Fibroblast of villous mesenchyme (primary cell): ENCODE results near the gene FERMT1. TPM values are rescaled to one million over a fixed set of nuclear protein-coding genes. Genes with fewer than 3 reads are reported as not detected.
A peak's percentile ranks its signal among the peaks of the same experiment; 100 is the strongest.
"Not testable (repeated sequence)": the region's sequence is repeated elsewhere in the genome, so short reads cannot be mapped to it uniquely, and the experiment has no call there.

Source experiments
- DNase-seq: peaks from one replicate; pipeline ENCODE4 v3.0.0-alpha.2; 2010; ENCODE audit warnings: low read depth
- H3K4me3 ChIP-seq: 2 replicates; pipeline ENCODE4 v1.5.1; 2011; ENCODE audit warnings: low read depth, mild to moderate bottlenecking, low read length
- CTCF ChIP-seq: IDR thresholded peaks from 2 replicates; pipeline ENCODE4 v1.5.1; 2012; ENCODE audit warnings: low read depth, mild to moderate bottlenecking, low read length; ENCODE audit not compliant: insufficient read depth
- total RNA-seq: library from RNA; depleted of rRNA; stranded (reverse); fragments of >200 nt; gene quantifications from 2 replicates; pipeline ENCODE4 v1.2.3, GENCODE V29; 2012

Gene FERMT1
- total RNA-seq, 1 donor: 4.3 TPM

DNA sequence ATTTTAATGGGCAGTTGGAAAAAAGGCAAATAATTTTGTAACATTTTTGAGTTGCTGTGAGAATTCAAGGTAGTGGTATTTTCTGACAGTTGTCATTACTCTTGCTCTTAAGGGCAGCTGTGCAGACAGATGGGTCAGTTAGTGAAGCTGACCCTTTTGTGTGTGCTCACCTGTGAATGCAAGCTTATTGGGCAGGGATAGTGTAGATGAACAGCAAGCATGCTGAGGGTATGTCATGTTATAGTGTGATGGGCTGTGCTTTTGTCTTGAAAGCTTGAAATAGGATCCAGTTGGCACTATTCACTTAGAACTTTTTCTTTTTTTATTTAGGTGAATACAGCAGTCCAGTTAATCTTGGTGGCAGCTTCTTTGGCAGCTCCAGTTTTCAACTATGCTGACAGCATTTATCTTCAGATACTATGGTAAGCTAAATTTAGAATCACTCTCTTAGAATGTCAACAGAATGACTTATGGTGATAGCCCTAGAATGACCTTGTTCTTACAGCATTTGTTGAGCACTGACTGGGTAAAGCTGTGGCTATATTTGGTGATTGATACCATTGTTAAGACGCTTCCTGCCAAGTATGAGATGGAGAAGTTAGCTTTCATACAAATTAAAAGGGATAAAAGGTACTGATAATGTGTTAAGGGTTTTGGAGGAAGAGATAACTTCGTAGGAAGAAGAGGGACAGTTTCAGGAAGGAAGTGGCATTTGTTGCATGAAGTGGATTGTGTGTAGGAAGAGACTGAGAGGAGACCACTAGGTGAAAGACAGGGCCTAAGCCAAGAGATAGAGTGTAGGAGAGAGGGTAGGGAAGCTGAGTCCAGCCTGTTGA is 88.5 kb downstream of the FERMT1 start:
- TF ChIP-seq CTCF: no peak
- no peak for DNase-seq

GRCh38 chr20:6032907-6033306 is 89.9 kb downstream of the FERMT1 start:
- not testable (repeated sequence) for H3K4me3 ChIP-seq, DNase-seq

More for the DNA sequence above, 88.5 kb downstream of the FERMT1 start:
- H3K4me3 ChIP-seq: no peak overlapping the region

- DNase-seq: no peak
- TF ChIP-seq CTCF: no peak
- H3K4me3 ChIP-seq: no peak overlapping the region
These were observed 92.3 kb downstream of the FERMT1 start for GRCh38 chr20:6030453-6031080.

GRCh38 chr20:6029538-6029937 is 93.3 kb downstream of the FERMT1 start:
- DNase-seq: peak; percentile 59
- H3K4me3 ChIP-seq: no peak overlapping the region
- no peak for TF ChIP-seq CTCF

DNA sequence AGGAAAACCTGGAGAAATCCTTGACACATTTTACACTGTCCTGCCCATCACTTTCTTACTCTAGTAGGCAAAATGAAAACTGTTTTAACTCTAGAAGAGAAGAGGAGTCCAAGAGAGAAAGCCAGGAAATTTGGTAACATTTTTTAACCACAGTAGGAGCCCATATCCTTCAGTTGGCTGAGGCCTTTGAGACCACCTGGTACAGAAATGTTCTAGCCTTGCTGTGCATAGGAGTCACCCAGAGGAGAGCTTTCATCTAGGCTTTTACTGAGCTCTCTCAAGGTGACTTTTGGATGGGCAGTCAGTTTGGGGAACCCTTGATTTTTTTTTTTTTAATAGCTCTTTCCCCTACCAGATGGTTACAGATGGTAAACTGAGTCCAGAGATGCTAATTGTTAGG is 94.0 kb downstream of the FERMT1 start:
- H3K4me3 ChIP-seq: no peak overlapping the region
- no peak for TF ChIP-seq CTCF
- no peak for DNase-seq

- no peak for TF ChIP-seq CTCF
- H3K4me3 ChIP-seq: no peak overlapping the region
- DNase-seq: no peak
These were observed 96.8 kb downstream of the FERMT1 start for GRCh38 chr20:6026051-6026450.

Other genes starting within 250 kb of the FERMT1 start
- under 0.01 and 0.43 TPM in 2 replicates for gene CHGB, start 211.5 kb downstream of the FERMT1 start, total RNA-seq
- 6.8 and 9.9 TPM in 2 replicates for gene TRMT6, start 172.5 kb downstream of the FERMT1 start, total RNA-seq
- gene MCM8, start 172.4 kb downstream of the FERMT1 start, total RNA-seq: 8.4 and 13.0 TPM in 2 replicates
- gene CRLS1, start 116.9 kb downstream of the FERMT1 start, total RNA-seq: 39.6 and 61.7 TPM in 2 replicates
- under 0.01 TPM in 1 of 2 replicates, not detected in the other for gene LRRN4, start 69.0 kb downstream of the FERMT1 start, total RNA-seq